LNCaP clone FGC (cell line): Measurements from ENCODE around the gene HLCS.

Source experiments
- DNase-seq: peaks from one replicate; pipeline ENCODE4 v3.0.0-alpha.2; 2011; ENCODE audit warnings: low read depth
- H3K4me3 ChIP-seq: 2 replicates; pipeline ENCODE4 v1.5.1; 2011; ENCODE audit warnings: mild to moderate bottlenecking, low read depth, low read length, control low read depth
- TF ChIP-seq, protein P1 (sequence below): IDR thresholded peaks from 2 replicates; pipeline ENCODE4 v1.5.1; 2012; ENCODE audit warnings: mild to moderate bottlenecking; ENCODE audit not compliant: control insufficient read depth, insufficient read depth; ENCODE audit errors: extremely low read depth

The HLCS gene

GRCh38 chr21:36927719-36928117 is 38.8 kb downstream of the HLCS start:
- TF ChIP-seq, protein P1, sequence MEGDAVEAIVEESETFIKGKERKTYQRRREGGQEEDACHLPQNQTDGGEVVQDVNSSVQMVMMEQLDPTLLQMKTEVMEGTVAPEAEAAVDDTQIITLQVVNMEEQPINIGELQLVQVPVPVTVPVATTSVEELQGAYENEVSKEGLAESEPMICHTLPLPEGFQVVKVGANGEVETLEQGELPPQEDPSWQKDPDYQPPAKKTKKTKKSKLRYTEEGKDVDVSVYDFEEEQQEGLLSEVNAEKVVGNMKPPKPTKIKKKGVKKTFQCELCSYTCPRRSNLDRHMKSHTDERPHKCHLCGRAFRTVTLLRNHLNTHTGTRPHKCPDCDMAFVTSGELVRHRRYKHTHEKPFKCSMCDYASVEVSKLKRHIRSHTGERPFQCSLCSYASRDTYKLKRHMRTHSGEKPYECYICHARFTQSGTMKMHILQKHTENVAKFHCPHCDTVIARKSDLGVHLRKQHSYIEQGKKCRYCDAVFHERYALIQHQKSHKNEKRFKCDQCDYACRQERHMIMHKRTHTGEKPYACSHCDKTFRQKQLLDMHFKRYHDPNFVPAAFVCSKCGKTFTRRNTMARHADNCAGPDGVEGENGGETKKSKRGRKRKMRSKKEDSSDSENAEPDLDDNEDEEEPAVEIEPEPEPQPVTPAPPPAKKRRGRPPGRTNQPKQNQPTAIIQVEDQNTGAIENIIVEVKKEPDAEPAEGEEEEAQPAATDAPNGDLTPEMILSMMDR: peak; percentile 90
- peak; percentile 95 for DNase-seq
- H3K4me3 ChIP-seq: no peak overlapping the region; the same call in 1 of the 2 replicates

- H3K4me3 ChIP-seq: peak overlapping the region; percentile 15; the same call in 1 of the 2 replicates
- TF ChIP-seq, protein P1: no peak
- DNase-seq: peak; percentile 77
These were observed 39.3 kb downstream of the HLCS start for GRCh38 chr21:36926989-36927718.

DNA sequence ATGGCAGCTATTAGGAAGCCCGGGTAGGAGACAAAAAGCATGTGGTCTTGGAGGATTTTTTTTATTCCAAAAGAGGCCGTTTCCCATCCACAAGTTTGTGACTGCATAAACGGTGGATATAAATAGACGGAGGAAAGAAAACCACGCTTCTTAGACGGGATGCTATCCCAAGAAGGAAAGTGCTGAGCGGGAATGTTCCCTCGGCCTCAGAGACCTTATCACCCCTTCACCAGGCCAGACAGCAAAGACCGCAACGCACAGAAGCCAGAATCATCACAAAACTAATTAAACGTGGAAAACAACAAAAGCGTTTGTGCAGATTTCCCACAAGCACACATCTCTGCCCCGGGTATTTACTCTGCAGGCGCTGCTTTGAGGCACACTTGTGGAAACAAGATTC is 43.2 kb downstream of the HLCS start:
- DNase-seq: no peak

DNA sequence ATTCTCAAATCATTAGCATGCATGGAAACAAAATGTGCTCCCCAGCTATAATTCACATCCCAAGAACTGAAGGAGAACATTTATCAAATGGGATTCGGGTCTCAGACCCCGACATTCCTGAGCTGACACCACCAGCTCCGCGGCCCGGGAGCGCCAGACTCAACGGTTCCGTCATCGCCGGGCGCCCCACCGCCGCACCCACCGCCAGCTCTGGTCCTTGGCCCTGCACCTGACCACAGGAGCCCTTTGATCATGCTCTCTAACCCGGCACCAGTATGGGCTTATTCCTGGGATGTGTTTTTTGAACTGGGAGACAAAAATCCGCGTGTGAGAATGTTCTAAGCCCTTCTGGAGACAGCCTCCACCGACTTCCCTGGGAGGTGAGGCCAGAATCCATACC is 43.6 kb downstream of the HLCS start:
- TF ChIP-seq, protein P1: no peak
- DNase-seq: no peak
- H3K4me3 ChIP-seq: no peak overlapping the region

More for the DNA sequence above, 43.2 kb downstream of the HLCS start:
- no peak overlapping the region for H3K4me3 ChIP-seq
- TF ChIP-seq, protein P1: no peak

- TF ChIP-seq, protein P1: no peak
- no peak overlapping the region for H3K4me3 ChIP-seq
- DNase-seq: no peak
These were observed 48.2 kb downstream of the HLCS start for GRCh38 chr21:36918291-36918690.

DNA sequence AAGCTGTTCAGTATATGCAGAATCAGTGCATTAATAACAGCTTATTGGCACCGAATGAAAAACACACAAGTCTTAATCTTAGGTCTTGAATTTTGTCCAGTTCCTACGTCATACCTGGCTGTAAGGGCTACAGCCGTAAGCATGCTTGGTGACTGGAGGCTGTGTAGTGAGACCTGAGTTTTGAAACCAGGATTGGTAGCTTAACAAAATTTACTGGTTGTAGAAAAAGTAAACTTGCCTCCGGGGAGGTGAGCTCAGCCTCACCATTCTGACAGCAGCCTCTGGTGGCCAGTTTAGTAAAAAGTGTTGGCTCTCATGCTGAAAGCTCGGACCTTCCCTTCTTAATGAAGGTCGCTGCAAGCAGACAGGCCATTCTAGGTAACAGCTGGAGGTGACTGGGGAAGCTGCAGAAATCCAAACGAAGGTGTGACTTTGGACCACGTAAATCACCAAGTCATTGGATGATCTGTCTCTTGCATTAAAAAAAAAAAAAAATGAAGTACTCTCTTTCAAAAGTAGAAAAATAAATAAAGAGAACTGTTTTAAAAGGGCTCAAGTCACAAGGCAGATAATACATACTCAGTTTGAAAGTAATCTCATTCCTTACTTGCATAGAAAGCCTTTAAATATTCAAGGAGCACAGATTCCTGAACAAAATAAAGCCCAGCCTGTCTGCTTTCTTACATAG is 48.9 kb downstream of the HLCS start:
- TF ChIP-seq, protein P1: peak; percentile 81
- peak; percentile 89 for DNase-seq
- no peak overlapping the region for H3K4me3 ChIP-seq
